DND-41 (cell line): ENCODE results near the gene SLC11A1.

Experiments
- ATAC-seq: fragments of 200-7000 bp; cut with Tn5 transposase; 3 replicates; pipeline ENCODE4 v1.9.1; 2021; ENCODE audit warnings: low read depth; ENCODE audit not compliant: insufficient read depth
- DNase-seq: peaks from one replicate; pipeline ENCODE4 v3.0.0-alpha.2; 2020
- H2AFZ ChIP-seq: 2 replicates; pipeline ENCODE4 v1.6.0; 2012; ENCODE audit warnings: low read depth, low read length
- H3K27ac ChIP-seq: 2 replicates; pipeline ENCODE4 v1.5.1; 2012; ENCODE audit warnings: low read length, inconsistent platforms
- H3K27me3 ChIP-seq: fragments of 200-600 bp; sonication (generic); 2 replicates; pipeline ENCODE4 v1.6.0; 2012; ENCODE audit warnings: low read length, mild to moderate bottlenecking, inconsistent platforms; ENCODE audit not compliant: insufficient read depth, poor library complexity
- H3K36me3 ChIP-seq: 2 replicates; pipeline ENCODE4 v1.5.1; 2012; ENCODE audit warnings: low read length, inconsistent platforms; ENCODE audit not compliant: insufficient read depth
- H3K4me1 ChIP-seq: 2 replicates; pipeline ENCODE4 v1.5.1; 2012; ENCODE audit warnings: mild to moderate bottlenecking, low read length; ENCODE audit not compliant: insufficient read depth
- H3K4me2 ChIP-seq: 2 replicates; pipeline ENCODE4 v1.6.0; 2012; ENCODE audit warnings: mild to moderate bottlenecking, moderate library complexity, low read length, inconsistent platforms; ENCODE audit not compliant: insufficient read depth
- H3K4me3 ChIP-seq, 2 experiments: fragments of 200-600 bp in 1 of 2; shearing (Covaris generic) in 1 of 2; 2 replicates each; pipeline ENCODE4 v1.5.1; 2012 to 2016; ENCODE audit warnings: inconsistent platforms in 2 of 2, low read length in 2 of 2, mild to moderate bottlenecking in 2 of 2, low read depth in 1 of 2, moderate library complexity in 1 of 2
- H3K79me2 ChIP-seq: 2 replicates; pipeline ENCODE4 v1.6.0; 2012; ENCODE audit warnings: low read length, inconsistent platforms; ENCODE audit not compliant: insufficient read depth
- H3K9ac ChIP-seq: 2 replicates; pipeline ENCODE4 v1.6.0; 2012; ENCODE audit warnings: low read depth, mild to moderate bottlenecking, inconsistent platforms, low read length, moderate library complexity
- H3K9me3 ChIP-seq: 2 replicates; pipeline ENCODE4 v1.5.1; 2012; ENCODE audit warnings: low read length, moderate library complexity, mild to moderate bottlenecking, inconsistent platforms; ENCODE audit not compliant: insufficient read depth, severe bottlenecking
- H4K20me1 ChIP-seq: 2 replicates; pipeline ENCODE4 v1.6.0; 2012; ENCODE audit warnings: low read length; ENCODE audit not compliant: insufficient read depth
- EZH2 ChIP-seq: IDR thresholded peaks from 3 replicates; pipeline ENCODE4 v1.6.1; 2012; ENCODE audit warnings: borderline replicate concordance, low read depth, mild to moderate bottlenecking, moderate library complexity, low read length, inconsistent platforms; ENCODE audit not compliant: severe bottlenecking
- TF ChIP-seq, protein P1 (sequence below): IDR thresholded peaks from 2 replicates; pipeline ENCODE4 v1.5.1; 2012; ENCODE audit warnings: borderline replicate concordance, low read length, moderate library complexity, mild to moderate bottlenecking; ENCODE audit not compliant: poor library complexity, severe bottlenecking; ENCODE audit errors: extremely low read depth

SLC11A1 gene

DNA sequence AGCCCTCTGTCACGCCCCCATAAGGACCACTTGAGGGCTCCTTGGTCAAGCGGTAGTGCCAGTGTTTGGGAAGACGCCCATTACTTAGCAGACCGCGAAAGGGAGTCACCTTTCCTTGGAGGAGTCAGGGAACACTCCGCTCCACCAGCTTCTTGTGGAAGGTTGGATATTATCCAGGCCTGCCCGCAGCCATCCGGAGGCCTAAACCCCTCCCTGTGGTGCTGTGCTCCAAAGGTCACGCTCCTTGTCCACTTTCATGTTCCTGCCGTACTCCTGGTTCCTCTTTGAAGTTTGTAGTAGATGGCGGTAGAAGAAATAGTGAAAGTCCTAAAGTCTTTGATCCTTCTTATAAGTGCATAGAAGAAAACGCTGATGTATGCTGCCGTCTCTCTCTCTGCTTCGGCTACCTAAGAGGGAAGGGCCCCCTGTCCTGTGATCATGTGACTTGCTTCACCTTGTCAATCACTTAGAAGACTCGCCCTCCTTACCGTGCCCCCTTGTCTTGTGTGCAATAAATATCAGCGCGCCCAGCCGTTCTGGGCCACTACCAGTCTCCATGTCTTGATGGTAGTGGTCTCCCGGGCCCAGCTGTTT is 27.1 kb upstream of the SLC11A1 start:
- H3K9ac ChIP-seq, result no peak overlapping the region
- H3K4me1 ChIP-seq, result no peaks in the 10 kb centered on the region
- no peak for ATAC-seq
- no peaks in the 10 kb centered on the region for H3K27me3 ChIP-seq
- no peaks in the 10 kb centered on the region for H4K20me1 ChIP-seq
- no peak overlapping the region for H3K4me2 ChIP-seq
- no peaks in the 10 kb centered on the region for H3K36me3 ChIP-seq
- H3K27ac ChIP-seq, result no peak overlapping the region
- DNase-seq, result no peak
- no peak overlapping the region for H3K4me3 ChIP-seq
- no peaks in the 10 kb centered on the region for H3K79me2 ChIP-seq
- H2AFZ ChIP-seq, result no peak overlapping the region
- TF ChIP-seq EZH2, result no peak
- TF ChIP-seq, protein P1, sequence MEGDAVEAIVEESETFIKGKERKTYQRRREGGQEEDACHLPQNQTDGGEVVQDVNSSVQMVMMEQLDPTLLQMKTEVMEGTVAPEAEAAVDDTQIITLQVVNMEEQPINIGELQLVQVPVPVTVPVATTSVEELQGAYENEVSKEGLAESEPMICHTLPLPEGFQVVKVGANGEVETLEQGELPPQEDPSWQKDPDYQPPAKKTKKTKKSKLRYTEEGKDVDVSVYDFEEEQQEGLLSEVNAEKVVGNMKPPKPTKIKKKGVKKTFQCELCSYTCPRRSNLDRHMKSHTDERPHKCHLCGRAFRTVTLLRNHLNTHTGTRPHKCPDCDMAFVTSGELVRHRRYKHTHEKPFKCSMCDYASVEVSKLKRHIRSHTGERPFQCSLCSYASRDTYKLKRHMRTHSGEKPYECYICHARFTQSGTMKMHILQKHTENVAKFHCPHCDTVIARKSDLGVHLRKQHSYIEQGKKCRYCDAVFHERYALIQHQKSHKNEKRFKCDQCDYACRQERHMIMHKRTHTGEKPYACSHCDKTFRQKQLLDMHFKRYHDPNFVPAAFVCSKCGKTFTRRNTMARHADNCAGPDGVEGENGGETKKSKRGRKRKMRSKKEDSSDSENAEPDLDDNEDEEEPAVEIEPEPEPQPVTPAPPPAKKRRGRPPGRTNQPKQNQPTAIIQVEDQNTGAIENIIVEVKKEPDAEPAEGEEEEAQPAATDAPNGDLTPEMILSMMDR, result no peak
- H3K9me3 ChIP-seq, result peaks cover 2% of the 10 kb centered on the region

DNA sequence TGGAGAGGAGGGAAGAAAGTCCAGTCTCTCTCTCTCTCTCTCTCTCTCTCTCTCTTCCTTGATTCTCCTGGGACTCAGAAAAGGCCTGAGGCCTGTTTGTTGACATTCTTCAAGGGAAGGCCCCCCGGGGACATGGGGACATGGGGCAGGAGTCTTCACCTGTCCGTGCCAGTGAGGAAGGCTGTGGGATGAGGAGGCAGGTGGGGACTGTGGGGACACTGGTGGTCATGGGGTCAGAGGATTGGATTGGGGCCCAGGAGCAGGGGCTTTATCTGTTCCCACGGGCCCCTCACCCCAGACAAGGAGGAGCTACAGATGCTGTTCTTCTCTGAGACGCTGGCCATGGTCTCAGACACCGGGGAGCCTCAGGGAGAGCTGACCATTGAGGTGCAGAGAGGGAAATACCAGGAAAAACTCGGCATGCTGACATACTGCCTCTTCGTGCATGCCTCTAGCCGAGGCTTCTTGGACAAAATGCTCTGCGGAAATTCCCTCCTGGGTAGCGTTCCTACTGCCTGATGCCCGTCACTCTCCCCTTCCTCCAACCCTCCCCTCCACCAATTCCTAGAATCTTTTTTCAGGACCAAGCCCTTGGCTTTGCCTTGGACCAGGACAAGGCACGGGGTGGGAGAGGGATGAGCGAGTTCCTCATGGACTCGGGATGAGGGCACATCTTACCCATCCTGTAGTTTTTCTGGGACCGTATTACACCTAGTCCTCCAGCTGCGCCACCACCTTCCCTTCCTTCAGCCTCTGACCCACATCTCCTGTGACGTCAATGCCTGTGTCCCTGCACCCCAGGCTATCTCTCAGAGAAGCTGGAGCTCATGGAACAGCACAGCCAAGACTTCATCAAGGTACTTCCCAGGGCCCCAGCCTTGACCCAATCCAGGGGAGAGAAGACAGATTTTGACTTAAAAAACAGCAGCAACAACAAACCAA is 24.6 kb upstream of the SLC11A1 start:
- Histone ChIP-seq H3K9me3 (no peaks in the 10 kb centered on the region), H3K79me2 (no peaks in the 10 kb centered on the region), H3K27ac (no peak overlapping the region), H2AFZ (no peak overlapping the region; the same call in 1 of the 2 replicates), H3K9ac (no peak overlapping the region), H3K4me1 (no peaks in the 10 kb centered on the region), H3K27me3 (no peaks in the 10 kb centered on the region), H3K4me3 (no peak overlapping the region), H3K36me3 (no peaks in the 10 kb centered on the region), H4K20me1 (no peaks in the 10 kb centered on the region), H3K4me2 (no peak overlapping the region)
- DNase-seq, result no peak
- TF ChIP-seq EZH2, result no peak
- no peak; the same call in 2 of the 3 replicates for ATAC-seq

DNA sequence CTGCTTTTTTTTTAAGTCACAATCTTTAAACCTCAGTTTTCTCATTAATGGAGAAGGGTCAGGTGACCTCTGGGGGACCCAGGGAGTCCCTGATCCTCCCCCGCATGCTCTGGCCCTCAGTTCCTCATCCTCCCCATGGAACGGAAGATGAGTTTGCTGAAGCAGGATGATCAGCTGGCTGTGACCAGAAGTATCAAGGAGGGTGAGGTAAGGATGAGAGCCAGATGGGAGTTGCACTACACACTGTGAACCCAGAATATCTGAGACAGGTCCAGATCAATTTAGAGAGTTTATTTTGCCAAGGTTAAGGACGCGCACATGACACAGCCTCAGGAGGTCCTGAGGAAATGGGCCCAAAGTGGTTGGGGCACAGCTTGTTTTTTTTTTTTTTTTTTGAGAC is 21.6 kb upstream of the SLC11A1 start:
- Histone ChIP-seq H3K9me3 (no peaks in the 10 kb centered on the region), H3K4me2 (no peak overlapping the region), H3K4me3 (no peak overlapping the region), H3K9ac (no peak overlapping the region), H3K79me2 (no peaks in the 10 kb centered on the region), H4K20me1 (no peaks in the 10 kb centered on the region), H3K36me3 (no peaks in the 10 kb centered on the region), H3K27ac (no peak overlapping the region), H2AFZ (no peak overlapping the region), H3K27me3 (no peaks in the 10 kb centered on the region), H3K4me1 (no peaks in the 10 kb centered on the region)
- DNase-seq (no peak), ATAC-seq (no peak)
- TF ChIP-seq EZH2, result no peak
- TF ChIP-seq, protein P1, result no peak

DNA sequence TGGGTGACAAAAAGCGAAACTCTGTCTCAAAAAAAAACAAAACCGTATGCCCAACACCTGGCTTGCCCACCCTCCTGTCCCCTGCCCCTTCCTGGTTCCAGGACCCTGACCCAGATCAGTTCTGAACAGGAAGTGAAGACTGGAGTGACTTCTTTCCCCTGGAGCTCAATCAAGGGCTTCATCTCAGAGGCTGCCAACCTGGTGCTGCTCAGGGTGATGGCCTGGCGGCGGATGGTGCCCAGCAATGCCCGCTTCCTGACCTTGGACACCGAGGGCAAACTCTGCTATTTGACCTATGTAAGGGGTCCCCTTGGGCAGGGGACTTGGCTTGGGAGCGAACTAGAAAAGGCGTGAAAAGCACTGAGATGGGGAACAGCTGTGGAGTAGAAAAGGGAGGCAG is 19.5 kb upstream of the SLC11A1 start:
- H2AFZ ChIP-seq, result no peak overlapping the region
- H3K9me3 ChIP-seq, result no peaks in the 10 kb centered on the region
- H3K79me2 ChIP-seq, result no peaks in the 10 kb centered on the region
- H3K4me3 ChIP-seq, result no peak overlapping the region
- H4K20me1 ChIP-seq, result no peaks in the 10 kb centered on the region
- H3K4me2 ChIP-seq, result no peak overlapping the region
- H3K4me1 ChIP-seq, result no peaks in the 10 kb centered on the region
- H3K9ac ChIP-seq, result no peak overlapping the region
- no peak for ATAC-seq
- H3K36me3 ChIP-seq, result no peaks in the 10 kb centered on the region
- DNase-seq, result no peak
- no peak for TF ChIP-seq EZH2
- TF ChIP-seq, protein P1, result no peak
- no peaks in the 10 kb centered on the region for H3K27me3 ChIP-seq
- H3K27ac ChIP-seq, result no peak overlapping the region
